ENCODE measurements around the gene COL25A1. TPM values are rescaled to one million over a fixed set of nuclear protein-coding genes. Genes with fewer than 3 reads are reported as not detected.

COL25A1 gene
- total RNA-seq, 1 donor from 2014 or later = 2.5 TPM

DNA sequence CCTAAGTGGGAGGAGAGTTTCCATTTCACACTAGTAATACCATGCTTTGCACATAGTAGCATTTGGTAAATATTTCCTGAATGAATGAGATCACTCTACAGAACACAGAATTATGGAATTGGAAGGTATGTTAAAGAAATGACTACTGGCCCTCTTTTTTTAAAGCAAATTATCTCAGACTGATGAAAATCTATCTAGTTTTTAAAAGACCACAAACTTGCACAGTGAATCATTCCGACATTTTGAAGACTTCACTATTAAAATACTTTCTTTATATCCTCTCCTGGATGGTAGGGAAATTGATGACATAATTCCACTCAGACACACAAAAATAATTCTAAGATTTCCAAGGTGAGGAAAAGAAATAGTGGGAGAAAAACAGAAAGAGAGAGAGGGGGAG, 471.2 kb downstream of the COL25A1 start:
- ATAC-seq (no peak), DNase-seq (ENCODE audit: low spot score) (no peak)

DNA sequence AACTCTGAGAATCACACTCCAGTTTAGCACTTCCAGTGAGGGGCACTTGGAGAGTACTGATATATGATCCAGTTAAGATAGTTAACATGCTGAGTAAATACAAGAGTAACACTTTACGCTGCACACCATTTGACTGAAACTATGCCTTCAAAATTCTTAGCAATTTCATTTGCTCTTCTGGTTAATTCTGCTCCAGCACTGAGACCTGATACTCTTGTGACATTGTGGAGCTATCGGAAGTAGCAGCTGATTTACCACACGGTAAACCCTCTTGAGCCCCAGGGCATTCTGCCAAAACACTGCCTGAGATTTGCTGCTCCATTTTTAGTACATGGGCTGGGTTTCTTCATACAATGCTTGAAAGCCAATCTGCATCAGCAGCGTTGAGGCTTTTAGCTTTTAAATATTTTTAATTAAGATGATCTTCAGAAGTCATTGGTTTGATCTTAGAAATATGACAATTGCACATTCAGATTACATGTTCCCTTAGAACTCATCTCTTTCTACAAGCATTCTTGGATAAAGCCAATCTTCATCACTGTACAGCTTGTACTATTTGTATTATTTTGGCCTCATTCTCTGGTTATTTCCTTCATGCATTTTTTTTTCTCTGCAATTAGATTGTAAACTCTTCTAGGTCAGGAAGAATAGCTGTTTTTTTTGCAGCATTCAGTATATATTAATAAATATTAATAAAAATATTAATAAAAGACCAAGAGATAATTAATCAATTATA, 471.8 kb downstream of the COL25A1 start:
- DNase-seq (ENCODE audit: low spot score) = no peak
- no peak for ATAC-seq

DNA sequence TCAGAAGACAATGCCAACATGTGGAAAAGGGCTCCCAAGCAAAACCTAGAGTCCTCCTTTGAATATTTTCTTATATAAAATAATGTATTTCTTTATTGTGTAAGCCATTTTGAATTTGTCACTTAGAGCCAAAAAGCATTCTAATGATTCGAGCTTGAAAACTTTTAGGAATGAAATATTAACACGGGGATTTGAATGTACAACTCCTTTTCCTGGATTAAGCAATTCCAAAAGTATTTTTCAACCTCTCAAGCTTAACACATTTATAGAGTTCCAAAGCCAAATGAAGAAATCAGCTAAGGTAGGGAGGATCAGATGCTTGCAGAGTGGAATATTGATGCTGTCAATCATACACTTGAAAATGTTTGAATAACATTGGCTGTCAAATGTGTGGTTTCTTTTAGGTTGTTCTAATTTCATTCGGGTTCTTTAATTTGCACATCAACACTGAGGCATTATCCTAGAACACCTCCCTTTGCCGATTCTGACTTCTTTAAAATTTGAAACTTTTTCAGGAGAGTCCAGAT, 472.4 kb downstream of the COL25A1 start:
- ATAC-seq = no peak

DNA sequence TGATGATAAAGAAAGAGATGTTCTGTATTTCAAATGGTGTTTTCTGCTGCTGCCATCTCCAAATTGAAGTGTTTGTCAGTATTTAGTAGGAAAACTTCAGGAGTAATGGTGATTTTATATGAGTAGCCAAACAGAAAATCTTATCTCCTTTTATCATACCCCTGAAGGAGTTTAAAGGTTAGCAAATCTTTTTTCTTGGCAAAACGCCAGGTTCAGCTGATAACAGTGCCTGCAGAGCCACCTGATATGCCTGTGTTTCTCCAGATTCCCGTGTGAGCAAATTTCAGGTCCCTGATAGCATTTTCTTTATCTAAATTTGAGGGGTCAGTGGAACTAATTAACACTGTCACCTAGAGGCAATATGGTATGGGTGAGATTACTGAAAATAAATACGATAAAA, 473.8 kb downstream of the COL25A1 start:
- DNase-seq (ENCODE audit: low spot score) = no peak

More for the DNA sequence above, 472.4 kb downstream of the COL25A1 start:
- DNase-seq (ENCODE audit: low spot score) = no peak

DNA sequence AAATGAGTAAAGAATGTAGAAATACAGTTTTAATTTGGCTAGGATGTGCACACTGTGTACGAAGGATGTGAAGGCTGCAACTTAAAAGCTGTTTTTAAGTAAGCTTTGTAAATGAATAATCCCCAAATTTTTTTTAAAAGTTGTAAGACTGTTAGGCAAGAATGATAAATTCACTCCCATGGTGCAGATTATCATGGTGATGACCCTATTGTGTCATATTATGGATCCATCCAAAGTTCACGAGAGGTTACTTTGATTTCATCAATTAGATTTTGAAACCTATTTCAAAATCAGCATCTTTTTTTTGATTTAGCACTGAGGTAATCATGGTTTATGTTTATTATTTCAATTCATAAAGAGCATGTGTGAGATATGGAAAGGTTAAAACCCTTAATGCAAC, 476.7 kb downstream of the COL25A1 start:
- DNase-seq (ENCODE audit: low spot score) = no peak
- ATAC-seq = peak; percentile 75

More for the DNA sequence above, 473.8 kb downstream of the COL25A1 start:
- ATAC-seq = peak; percentile 74

DNA sequence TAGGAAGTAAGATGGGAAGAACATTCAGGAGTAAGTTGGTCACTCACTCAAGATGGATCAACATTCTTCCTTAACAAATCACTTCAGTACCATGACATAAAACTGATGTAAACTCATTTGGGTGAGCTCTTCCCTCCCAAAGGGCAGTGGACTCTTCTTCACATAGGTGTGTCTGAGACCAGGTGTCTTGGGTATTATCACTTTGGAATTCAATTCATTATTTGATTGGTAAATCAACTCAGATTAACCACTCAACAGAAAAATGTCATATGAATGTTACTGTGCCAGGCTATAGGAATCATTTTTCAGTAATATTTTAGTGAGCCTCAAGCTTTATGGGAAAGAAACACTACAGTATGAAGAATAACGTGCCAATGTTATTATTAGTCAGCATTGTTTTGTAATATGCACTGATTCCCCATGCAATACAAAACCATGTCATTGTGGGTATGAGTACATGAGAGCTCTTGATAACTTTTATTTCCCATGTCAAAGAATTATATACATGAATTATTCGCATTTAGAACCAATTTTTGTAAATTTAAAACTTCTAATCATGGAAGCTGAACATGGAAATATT, 481.0 kb downstream of the COL25A1 start:
- DNase-seq (ENCODE audit: low spot score) (no peak), ATAC-seq (no peak)

DNA sequence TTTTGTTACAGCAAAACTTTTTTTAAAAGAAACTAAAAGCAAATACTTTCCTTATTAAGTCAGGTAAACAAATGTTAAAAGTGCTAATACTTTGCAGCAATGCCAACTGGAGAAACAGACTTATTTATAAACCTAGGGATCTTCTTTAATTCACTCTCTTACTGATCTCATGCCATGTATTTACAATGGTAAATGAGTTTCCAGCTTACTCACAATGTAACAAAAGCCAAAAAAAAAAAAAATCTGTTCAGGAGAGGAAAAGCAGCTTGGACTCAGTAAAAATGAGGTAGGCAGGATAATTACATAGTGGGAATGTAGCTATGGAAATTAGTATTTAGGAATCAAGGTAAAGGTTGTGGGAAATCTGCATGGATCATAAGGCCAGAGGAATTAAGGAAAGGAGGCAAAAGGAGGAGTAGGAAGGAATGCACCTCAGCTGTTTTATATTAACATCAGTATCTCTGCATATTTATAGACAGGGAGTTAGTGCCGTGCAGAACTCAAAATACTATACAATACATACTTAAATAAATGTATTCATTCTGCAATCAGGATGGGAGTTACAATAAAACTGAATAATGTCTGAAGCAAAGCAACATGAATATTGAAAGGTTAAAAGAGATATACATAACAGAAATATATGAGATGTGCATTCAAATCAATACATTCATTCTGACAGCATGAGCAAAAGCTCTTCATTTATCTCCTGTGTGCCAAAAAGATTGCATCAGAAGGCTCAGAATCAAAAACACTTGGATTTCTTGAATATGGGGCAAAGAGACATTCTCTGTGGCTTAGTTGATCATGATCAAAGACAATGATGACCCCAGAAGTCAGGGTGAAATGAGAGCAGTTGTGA, 481.7 kb downstream of the COL25A1 start:
- ATAC-seq (no peak), DNase-seq (ENCODE audit: low spot score) (no peak)

DNA sequence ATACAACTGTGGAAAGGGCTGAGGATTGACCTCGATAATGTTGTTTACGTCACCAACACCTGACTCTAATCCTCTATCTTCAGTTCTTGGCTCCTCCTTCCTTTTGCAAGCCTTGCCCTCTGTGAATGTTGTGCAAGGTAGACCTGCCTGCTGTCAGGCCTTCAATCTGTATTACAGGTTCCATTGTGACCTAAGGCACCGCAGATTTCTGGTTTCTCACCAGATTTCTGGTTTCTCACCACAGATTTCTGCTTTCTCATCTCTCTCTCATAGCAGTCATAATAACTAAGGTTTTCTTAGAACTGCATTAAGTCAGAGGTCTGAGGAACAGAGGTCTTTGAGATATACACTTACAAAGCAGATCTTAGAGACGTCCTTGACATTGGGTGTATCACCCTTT, 488.1 kb downstream of the COL25A1 start:
- DNase-seq (ENCODE audit: low spot score) (no peak), ATAC-seq (peak; percentile 49)

DNA sequence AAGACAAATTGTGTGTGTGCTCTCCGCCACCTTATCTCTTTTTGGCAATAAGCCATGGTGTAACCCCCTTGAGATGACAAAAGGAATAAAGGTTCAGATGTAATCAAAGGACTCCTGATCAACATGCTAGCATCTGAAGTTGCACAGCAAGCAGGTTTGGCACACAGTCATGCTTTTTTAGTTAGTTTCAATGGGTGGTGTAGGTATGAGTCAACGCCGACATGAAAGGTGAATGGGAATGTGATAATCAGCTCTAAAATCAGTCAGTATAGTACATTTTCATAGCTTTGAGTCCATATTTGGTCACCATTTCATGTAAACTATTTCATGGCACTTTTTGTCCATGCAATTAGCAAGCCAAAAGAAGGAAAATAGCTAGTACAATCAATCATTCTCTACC, 489.2 kb downstream of the COL25A1 start:
- ATAC-seq (no peak), DNase-seq (ENCODE audit: low spot score) (no peak)

DNA sequence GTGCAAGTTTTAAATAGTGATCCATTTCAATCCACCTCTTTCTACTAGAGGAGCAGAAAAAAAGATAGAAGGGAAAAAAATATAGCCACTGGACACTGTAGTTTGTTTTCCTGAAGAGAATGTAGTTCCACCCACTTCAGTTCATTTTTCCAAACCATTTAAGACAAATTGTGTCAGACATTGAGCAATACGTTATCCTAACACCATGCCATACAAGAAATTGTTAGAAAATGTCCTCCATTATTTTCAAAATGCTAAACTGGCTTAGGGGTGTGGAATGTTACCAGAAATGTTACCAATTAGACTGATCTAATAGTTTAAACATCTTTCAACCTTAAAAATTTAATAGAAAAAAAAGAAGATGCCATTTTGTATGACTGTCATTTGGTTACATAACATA, 491.0 kb downstream of the COL25A1 start:
- no peak for ATAC-seq
- no peak for DNase-seq (ENCODE audit: low spot score)

DNA sequence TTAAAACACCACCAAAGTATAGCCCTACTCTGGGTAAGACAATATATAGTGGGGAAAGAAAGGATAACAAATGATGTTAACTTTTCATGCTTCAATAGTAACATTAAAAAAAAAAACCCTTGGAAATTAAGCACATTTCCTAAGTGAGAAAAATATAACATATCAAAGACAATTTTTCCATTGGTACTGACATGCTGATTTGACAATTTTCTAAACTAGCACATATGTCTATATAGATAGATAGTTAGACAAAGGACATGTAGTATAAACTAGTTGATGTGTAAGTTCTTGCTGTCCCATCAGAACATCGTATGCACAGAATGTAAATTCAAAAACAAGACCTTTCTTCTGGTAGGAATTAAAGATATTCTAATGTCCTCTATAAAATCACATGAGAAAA, 492.4 kb downstream of the COL25A1 start:
- DNase-seq (ENCODE audit: low spot score) (no peak), ATAC-seq (no peak)

DNA sequence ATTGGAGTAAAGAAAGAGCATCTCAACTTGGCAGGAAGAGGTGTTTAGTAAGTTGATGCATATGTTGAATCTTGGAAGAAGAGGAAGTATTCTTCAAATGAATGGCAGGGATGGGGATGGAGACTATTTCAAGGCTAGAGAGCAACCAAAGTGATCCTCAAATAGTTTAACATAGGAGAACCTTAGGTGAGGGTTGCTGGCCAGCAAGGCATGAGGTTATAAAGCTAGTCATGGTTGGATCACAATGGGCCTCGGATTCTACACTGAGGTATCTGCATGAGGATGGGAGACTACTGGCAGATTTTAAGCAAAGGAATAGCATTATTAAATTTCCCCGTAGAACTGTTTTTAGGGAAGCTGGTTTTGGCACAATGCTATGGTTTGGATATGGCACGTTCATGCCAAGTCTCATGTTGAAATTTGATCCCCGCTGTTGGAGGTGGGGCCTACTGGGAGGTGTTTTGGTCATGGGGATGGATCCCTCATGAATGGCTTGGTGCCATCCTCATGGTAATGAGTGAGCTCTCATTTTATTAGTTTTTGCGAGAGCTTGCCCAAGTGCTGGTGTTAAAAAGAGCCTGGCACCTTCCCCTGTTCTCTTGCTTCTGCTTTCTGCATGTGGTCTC, 497.7 kb downstream of the COL25A1 start:
- DNase-seq (ENCODE audit: low spot score) (peak; percentile 69), ATAC-seq (peak; percentile 88)

DNA sequence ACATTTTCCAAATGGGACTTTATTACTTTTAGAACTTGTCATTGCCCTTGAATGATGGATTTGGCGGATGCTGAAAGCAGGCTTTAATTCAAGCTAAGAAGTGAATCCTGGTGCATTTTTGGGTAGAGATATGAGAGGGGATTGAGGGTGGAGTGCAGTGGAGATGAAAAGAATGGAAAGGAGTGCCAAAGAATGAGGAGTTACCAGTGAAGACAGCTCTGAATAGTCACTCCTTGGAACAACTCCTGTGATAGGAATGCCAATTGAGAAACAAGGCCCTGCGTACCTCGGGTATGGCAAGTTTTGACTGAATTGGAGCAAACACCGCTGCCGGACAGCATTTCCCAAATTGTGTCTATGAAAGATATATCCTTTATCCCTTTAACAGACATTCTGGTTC, 503.2 kb downstream of the COL25A1 start:
- DNase-seq (ENCODE audit: low spot score) (no peak), ATAC-seq (peak; percentile 52)

DNA sequence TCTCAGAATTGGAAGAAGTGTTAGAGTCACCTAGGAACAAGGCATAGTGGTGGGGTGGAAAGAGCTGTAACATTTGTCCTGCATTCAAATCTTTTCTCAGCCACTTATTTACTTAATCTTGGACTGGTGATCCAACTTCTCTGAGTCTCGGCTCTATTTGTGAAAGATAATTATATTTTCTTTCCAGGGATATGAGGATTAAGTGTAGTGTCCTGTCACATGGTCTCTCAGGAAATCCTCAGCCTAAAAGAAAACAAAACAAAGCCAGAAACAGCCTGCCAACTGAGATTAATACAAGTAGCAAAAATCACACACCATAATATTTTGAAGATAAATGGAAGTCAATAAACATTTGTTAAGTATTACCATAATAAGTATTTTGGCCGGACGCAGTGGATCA, 506.3 kb downstream of the COL25A1 start:
- ATAC-seq = peak; percentile 16
- DNase-seq (ENCODE audit: low spot score) = no peak

DNA sequence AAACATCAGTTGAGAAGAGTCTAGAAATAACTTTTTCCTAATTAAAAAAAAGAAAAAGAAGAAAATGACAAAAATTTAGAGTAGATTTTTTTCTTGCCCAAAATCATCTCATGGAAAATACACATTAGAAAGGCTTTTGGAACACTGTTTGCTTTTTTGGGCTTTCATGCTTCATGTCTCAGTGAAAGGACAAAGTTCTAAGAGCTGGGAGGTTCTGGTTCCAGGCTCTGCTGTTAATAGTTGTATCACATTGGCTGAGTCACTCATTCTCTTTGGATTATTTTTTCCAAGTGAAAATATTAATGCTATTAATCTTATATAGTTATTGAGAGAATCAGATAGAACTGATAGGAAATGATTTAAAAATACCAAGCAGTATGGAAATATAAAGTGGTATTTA, 506.7 kb downstream of the COL25A1 start:
- DNase-seq (ENCODE audit: low spot score) = no peak
- ATAC-seq = peak; percentile 73

DNA sequence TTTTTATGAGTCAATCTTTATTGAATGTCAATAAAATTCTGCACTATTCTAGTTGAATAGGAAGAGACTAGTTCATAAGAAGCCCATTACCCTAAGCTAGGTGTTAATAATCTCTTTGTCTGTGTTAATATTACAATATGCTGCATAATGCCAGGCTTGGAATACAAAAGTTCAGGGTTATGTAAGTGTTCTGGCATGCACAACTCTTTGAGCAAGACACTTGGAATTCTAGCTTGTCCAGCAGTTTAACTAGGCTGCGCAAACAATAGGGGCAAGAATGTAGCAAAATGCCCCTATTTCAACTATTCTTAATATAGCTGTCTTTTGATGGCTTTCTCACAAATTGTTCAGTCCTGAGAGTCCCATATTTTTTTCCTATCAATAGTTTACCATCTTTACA, 508.3 kb downstream of the COL25A1 start:
- ATAC-seq = peak; percentile 74
- DNase-seq (ENCODE audit: low spot score) = no peak

DNA sequence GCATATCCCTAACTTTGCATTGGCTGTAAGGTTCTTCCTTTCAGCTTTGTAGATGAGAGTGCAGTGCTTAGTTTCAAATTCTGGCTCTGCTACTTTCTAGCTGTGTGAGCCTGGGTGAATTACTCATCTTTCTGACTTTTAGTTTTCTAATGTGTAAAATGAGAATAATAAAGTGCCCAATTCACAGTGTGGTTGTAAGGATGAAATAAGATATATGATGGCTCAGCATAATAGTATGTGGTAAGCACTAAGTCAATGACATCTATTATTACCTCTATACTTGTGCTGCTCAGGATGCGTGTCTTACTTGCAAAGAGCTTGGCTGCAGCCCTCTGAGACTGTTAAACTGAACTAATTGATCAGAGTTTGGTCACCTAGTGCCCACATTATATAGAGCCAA, 509.0 kb downstream of the COL25A1 start:
- ATAC-seq = peak; percentile 4

DNA sequence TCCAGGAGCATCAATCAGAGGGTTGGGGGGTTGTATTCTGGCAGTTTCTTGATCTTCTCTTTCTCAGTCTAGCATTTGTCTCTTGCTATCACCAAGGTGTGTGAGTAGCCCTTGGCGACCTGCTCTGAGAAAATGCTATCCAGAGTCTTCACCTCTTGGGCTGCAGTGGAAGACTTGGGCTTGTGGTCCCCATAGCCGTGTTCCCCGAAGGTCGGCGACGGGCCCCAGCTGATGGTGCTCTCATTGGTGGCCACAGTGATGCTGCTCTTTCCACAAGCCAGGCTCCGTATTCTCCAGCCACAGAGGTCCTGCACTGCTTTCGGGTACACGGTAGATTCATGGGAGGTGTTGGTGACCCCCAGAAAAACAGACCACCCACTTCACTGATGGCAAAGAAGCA, 513.7 kb downstream of the COL25A1 start:
- DNase-seq (ENCODE audit: low spot score) (no peak), ATAC-seq (no peak)

More for the DNA sequence above, 509.0 kb downstream of the COL25A1 start:
- no peak for DNase-seq (ENCODE audit: low spot score)

DNA sequence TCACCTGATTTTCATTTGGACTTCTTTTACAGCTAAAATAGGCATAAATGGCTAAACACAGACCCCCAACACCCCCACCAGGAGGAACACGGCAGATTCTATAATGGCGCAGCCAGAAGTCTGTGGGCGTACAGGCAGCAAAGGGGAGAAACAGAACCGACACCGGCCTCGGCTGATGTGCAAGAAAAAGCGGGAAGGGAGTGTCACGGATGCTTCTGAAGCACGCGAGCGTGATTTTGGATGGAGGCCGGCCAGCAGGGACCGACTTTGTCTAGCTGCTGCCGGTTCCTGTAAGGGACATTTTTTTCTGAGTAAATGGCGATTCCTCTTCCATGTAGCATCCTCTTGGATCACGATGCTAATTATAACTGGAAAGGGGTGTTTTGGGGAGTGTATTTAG, 514.7 kb downstream of the COL25A1 start:
- DNase-seq (ENCODE audit: low spot score) = no peak
- no peak for ATAC-seq

DNA sequence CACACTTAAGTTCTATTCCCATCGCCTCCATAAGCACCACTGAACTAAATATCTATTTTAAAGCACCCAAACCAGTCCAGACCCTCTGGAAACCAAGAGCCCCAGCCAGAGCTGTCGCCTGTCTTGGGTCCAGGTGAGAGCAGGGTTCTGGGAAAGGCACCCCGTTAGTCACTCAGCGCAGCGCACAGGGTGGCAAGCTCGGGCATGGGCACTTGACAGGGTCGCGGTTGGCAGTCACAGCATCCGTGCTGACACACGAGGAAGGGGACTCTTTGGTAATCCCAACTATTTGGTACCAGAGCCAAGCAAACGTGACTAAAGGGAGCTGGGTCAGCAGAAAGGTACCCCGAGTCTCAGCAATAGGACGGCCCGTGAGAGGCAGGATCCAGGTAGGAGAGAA, 515.4 kb downstream of the COL25A1 start:
- DNase-seq (ENCODE audit: low spot score) (no peak), ATAC-seq (no peak)

DNA sequence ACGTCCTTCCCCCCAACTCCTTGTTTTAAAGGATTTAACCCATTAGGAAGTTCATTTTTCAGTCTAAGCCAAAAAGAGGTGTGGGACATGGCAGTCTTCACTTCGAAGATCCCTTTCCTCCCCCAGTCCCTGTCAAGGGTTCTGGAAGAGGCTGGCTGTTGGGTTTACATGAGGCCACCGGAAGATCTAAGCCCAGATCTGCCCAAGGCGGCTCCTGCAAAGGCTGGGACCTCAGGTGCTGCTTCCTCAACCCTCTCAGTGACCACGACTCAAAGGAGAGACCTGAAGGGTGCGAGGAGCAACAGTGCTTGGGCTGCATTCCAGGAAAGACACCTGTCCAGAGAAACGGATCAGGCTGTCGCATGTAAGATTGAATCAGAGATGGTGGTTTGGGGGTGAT, 516.1 kb downstream of the COL25A1 start:
- DNase-seq (ENCODE audit: low spot score) (no peak), ATAC-seq (no peak)

Measured in left lobe of liver (tissue), 2 donors.